Daoy (cell line): ENCODE results near the gene BUD13. TPM values are rescaled to one million over a fixed set of nuclear protein-coding genes. Genes with fewer than 3 reads are reported as not detected.

Experiments used
- DNase-seq: peaks from one replicate; pipeline ENCODE4 v3.0.0-alpha.2; 2015; ENCODE audit warnings: low read depth
- total RNA-seq: library from RNA; depleted of rRNA; stranded (reverse); fragments of >200 nt; shearing (Covaris generic); gene quantifications from 2 replicates; pipeline ENCODE4 v1.2.3, GENCODE V29; 2014

The BUD13 gene
- total RNA-seq, 1 experiment from 2014 or later = 23.2 TPM

GRCh38 chr11:116750070-116750718 lies 22.6 kb downstream of the BUD13 start:
- no peak for DNase-seq

DNA sequence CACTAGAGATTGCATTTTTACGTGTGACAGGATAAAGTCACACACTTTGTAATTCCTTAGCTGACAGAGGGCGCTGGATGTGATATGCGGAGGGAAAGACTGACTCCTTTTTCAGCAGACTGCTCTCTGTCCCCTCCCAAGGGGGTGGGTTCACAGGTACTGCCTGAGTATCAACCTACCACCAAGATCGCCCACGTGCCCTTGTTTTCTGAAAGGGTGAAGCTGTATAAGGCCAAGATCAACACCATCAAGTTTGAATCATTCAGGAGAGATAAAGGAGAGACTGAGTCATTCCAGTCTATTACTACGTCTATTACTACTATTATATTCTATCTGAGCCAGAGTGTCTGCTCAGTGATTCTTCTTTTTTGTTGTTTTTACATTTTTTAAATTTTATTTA lies 30.7 kb downstream of the BUD13 start:
- DNase-seq = peak; percentile 47

DNA sequence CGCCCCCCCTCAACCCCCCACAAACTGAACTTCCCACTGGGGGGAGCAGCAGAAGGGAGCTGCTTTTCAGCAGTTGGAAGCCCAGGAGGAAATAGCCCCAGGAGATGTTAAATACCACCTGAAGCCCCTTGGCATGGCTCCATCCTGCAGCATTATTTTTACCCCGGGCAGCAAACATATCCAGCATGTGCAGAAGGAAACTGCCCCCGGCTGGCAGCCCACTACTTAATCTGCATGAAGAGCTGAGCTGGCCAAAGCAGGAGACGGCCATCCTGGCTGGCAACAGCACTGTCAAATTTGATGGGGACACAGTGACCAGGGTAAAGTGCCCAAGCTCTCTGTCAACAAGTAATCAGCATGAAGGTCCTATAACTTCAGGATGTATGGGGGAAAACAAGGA lies 32.0 kb downstream of the BUD13 start:
- DNase-seq = no peak

DNA sequence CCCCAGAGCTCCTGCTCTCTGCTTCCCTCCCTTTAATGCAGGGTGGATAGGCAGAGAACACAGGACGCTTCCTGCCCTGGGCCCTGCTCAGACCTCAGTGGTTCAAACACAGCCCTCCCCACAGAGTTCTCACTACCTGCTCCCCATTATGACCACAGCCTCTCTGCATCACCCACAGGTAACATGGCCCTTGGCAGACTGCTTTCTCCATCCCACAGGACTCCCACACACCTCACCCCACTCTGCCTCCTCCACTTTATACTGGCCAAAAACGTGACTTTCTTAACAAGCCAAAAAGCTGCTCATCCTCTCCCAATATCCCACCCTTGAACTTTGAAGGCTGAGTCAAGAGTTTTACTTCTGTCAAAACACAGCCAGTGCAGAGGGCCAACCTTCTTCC lies 33.8 kb downstream of the BUD13 start:
- DNase-seq = no peak

GRCh38 chr11:116736763-116737162 lies 36.0 kb downstream of the BUD13 start:
- no peak for DNase-seq

GRCh38 chr11:116733969-116734508 lies 38.7 kb downstream of the BUD13 start:
- no peak for DNase-seq

DNA sequence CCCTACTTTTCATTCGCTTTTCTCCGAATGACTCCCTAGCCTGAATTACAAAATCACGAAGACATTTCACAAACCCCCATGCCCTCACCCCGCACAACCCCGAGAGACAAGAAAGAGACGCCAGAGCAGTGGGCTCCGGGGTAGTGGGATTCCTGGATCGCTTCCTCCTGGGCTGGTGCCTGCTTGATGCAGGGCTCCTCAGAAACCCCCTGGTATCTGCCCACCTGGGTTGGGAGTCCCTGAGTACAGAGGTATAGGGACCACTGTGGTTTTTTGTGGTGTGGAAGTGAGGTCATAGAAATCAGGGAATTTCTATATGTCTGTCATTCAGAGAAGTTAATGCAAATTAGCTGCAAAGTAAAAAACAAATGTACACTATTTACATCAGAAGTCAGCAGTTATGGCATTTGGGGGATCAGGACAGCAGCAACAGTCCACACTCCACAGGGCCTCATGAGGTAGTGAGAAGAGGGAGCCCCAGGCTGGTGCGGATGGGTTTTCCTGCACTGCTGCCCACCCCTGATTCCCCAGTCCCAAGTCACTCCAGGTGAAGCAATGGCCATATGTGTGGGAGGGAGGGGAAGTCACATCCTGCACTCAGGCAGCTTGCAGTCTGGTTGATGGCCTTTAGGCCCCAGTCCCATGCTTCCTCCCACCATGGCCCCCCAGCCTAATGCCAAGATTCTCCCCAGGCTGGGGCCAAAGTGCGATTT lies 39.6 kb downstream of the BUD13 start:
- no peak for DNase-seq

DNA sequence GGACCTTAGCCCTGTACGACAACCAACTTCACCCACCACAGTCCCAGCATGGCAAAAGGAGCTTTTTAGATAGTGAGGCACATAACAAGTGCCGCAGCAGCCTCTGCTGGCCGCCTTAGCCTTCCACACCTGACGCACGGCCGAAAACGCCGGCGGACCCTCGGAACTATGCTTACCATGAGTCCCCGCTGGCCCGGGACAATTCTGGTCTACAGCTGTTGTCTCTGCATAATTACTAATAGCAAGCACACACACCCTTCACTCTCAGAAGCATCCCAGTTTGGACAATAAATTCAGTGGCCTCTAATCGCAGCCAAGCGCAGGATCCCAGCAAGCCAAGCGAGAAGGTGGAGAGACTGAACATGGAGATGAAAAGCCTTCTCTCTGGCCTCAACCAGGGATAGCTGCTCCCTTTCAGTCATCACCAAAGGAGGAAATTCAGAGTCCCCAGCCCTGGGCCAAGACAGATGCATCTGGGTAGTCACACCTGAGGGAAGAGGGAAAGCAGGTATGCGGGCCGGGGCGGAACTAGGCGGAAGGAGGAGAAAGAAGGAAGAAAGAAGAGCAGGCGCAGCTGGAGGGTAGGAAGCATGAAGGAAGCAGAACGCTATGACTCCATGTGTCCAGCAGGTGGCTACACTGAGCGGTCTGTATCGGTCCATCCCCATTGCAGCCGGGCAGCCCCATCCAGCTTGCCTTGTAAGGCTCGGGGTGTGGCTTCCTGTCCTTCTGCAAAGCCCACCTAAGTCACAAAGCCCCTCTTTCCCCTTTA lies 40.3 kb downstream of the BUD13 start:
- DNase-seq = peak; percentile 70

GRCh38 chr11:116731821-116732220 lies 41.0 kb downstream of the BUD13 start:
- DNase-seq = no peak

GRCh38 chr11:116731097-116731761 lies 41.6 kb downstream of the BUD13 start:
- DNase-seq = no peak

DNA sequence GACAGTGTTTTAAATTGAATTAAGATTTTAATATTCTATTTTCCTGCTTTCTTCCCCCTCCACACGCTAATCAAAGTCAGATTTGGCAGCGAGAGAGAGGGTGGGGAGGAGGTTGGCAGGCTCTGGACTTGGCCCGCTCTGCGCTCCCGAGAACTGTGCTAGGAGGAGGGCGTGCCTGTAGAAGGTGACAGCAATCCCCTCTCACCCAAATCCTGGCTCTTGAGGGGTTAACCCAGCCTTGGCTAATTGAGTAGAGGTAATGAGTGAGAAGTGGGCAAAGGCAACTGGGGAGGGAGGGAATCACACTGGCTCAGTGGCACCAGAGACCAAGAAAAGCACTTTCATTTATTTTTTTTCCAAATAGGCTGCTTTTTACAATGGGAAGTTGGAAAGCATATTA lies 42.2 kb downstream of the BUD13 start:
- no peak for DNase-seq

DNA sequence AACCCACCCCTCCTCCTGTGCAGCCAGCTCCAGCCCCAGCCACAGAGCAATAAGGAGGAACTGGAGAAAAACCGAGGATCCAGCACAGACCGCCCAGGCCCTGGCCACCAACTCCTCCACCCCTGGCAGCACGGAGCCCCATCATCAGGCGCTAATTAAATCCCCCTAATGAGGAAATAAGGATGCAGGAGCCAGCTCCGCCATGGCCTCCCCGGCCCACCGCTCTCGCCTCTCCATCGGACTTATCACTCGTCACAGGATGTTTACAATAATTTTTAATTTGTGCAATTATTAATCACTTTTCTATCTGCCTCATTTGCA lies 42.6 kb downstream of the BUD13 start:
- DNase-seq = no peak

DNA sequence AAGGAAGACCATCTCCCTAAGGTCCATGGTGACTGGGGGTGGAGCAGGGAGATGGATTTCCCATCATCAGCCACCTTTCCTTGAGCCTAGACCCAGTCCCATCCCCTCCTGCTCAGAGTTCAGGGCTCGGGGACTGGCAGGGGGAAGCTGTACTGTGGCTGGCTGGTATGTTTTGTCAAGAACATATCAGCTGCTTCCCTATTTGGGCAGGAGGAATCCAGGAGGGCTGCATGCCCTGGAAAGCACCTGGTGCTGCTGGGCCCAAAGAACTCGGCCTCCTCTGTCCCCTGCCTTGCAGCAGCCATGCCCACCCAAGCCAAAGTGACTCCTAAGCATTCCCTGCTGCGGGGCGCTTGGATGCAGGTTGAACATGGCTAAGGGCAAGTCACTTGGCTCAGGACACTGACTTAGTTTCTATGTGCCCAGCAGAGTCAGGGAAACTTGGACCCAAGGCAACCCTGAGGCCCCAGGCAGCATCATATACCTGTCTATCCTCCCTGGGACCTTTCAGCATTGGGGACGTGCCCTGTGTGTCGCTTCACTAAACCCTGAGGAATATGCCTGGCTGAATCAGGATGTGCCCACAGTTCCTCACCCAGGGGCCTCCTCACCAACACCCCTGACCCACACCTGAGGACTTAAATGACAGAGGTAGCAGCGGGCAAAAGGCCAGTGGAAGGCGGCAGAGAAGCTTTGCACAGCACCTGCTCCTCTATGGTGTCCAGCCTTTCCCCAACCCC lies 43.1 kb downstream of the BUD13 start:
- DNase-seq = no peak

DNA sequence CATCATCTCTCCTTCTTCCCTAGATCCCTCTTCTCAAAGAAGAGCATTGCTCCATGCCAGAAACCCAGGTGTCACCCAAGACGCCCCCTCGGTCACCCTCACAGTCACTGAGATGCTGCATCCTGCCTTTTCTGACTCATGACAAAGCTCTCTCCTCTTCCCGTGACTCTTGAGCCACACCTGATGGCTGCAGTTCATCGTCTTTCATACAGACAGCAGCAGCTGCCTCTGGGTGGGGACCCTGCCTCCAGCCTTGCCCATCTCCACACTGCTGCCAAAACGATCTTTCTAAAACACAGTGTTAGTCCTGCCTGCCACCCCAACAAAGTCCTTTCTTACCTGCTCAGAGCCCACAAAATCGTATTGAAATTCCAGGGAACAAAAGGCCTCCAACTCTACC lies 44.8 kb downstream of the BUD13 start:
- no peak for DNase-seq

- peak; percentile 14 for DNase-seq
These were observed 47.2 kb downstream of the BUD13 start for GRCh38 chr11:116725434-116726221.

- no peak for DNase-seq
These were observed 48.0 kb downstream of the BUD13 start for GRCh38 chr11:116724813-116725212.

DNA sequence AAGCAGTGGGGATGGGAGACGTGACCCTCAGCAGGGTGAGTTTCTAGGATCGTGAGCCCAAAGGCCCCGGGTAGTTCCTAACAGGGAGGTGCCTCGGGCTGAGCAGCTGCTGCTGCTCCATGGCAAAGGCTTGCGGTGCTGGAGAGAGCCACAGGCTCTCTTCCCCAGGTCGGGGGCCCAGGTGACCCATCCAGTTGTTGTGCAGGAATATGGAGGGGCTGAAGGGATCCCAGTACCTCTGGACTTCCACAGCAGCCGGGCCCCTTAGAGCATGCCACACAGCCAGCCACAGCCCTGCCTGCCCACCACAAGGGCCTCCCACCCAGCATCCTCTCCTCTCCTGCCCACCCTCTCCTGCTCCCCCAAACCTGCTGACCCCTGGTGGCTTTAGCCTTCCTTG lies 49.3 kb downstream of the BUD13 start:
- no peak for DNase-seq

DNA sequence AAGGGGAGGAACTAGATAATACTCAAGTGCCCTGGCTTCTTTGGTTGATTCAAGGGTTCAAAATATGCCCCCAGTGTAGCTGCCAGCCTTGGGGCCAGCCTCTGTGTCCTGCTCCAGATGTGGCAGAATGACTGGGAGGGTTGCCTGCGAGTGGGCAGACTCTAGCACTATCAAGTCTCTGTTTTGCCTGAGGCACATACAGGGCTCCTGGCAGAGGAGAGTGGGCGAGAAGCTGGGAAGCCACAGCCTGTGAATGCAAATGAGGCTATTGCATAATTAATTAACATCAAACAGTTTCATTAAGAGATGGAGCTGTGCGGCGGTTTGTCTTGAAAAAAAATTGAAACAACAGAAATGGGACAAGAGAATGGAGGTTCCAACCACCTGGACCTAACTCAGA lies 50.8 kb downstream of the BUD13 start:
- no peak for DNase-seq

DNA sequence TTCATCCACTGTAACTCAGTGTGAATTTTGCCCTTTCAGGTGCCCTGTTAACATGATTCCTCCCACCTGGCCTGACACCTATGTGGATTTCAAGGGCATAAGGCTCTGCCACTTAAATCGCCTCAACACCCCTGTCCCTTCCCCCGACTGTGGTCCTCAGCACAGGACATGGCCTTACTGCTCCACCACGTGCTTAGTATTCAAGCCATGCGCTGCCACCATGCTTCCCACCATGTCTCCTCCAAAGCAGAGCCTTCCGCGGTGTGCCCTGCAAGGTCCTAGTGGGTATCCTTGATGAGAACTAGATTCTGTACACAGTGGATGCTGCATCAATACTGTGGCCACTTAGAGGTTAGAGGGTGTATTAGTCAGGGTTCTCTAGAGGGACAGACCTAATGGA lies 51.9 kb downstream of the BUD13 start:
- DNase-seq = no peak

DNA sequence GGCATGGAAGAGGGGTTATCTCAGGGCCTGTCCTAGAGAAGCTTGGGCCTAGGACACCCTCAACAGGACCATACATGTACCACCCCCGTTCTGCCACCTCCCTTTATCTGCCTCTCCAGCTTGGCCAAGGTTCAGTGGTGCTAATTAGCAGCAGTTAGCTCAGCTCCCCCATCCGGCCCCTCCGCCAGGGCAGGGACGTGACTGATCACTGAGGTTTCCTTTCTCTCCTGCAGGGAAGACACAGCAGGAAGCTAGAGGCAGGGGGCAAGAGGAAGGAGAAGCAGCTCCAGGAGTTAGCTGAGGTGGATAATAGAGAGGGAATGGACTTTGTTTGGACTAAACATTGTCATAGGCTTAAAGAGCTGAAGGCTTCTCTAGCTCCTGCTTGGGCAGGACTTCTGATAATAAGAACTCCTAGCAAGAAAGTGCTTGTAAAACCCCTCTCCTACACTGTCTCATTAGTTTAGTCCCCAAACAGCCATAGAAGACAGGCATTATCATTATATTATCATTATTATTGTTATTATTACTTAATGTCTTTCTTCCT lies 53.8 kb downstream of the BUD13 start:
- peak; percentile 16 for DNase-seq
